ENCODE measurements around the gene FBRS. TPM values are rescaled to one million over a fixed set of nuclear protein-coding genes. Genes with fewer than 3 reads are reported as not detected.

FBRS gene
- total RNA-seq, 2 experiments from 2014 or later = 36.8 to 89.8 TPM

GRCh38 chr16:30698816-30699614, 40.8 kb downstream of the FBRS start, which contains the start of gene SRCAP:
Gene SRCAP (plus strand): TSS chr16:30699171. CDS start chr16:30700825, 1,654 bp downstream.
- peaks cover 48% of the 10 kb centered on the region for H3K36me3 ChIP-seq (ENCODE audit: insufficient read depth, low read length)
- intact Hi-C loops (cut with micrococcal nuclease; ENCODE audit: unreplicated experiment) = loop anchor here (1.0 to 2.0 kb wide), 6 partner anchors 41 to 226 kb away; partner anchors contain the start of genes FBRS, ITGAL, PHKG2 and PRR14
- peak within 1 kb of the TSS; percentile 99 for H3K4me2 ChIP-seq (ENCODE audit: low read length)
- DNase-seq (ENCODE audit: low spot score) = peak; percentile 90
- peak within 1 kb of the TSS; percentile 97 for H3K4me3 ChIP-seq (ENCODE audit: low read depth, low read length, poor library complexity, severe bottlenecking)
- H3K4me1 ChIP-seq (ENCODE audit: insufficient read depth, low read length, poor library complexity, severe bottlenecking) = peaks cover 21% of the 10 kb centered on the region
- H3K9me2 ChIP-seq (ENCODE audit: insufficient read depth, low read length) = no peaks in the 10 kb centered on the region
- peaks cover 30% of the 10 kb centered on the region for H3K79me2 ChIP-seq (ENCODE audit: insufficient read depth, low read depth, low read length)
- no peak for TF ChIP-seq EZH2phosphoT487 (IDR thresholded peaks at IDR 0.05; ENCODE audit: borderline replicate concordance, low read depth, low read length)
- TF ChIP-seq, protein P1, sequence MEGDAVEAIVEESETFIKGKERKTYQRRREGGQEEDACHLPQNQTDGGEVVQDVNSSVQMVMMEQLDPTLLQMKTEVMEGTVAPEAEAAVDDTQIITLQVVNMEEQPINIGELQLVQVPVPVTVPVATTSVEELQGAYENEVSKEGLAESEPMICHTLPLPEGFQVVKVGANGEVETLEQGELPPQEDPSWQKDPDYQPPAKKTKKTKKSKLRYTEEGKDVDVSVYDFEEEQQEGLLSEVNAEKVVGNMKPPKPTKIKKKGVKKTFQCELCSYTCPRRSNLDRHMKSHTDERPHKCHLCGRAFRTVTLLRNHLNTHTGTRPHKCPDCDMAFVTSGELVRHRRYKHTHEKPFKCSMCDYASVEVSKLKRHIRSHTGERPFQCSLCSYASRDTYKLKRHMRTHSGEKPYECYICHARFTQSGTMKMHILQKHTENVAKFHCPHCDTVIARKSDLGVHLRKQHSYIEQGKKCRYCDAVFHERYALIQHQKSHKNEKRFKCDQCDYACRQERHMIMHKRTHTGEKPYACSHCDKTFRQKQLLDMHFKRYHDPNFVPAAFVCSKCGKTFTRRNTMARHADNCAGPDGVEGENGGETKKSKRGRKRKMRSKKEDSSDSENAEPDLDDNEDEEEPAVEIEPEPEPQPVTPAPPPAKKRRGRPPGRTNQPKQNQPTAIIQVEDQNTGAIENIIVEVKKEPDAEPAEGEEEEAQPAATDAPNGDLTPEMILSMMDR (conservative IDR thresholded peaks at IDR 0.05; ENCODE audit: low read length) = no peak
- H3K9me3 ChIP-seq (ENCODE audit: low read length) = no peaks in the 10 kb centered on the region
- no peaks in the 10 kb centered on the region; the same call in 1 of the 2 replicates for H4K20me1 ChIP-seq (ENCODE audit: insufficient read depth, low read length)
- CTCF ChIA-PET (ENCODE audit: unreplicated experiment) = no interaction called here
- no TSS peak for BruUV-seq (replicated peaks)
- POLR2A ChIA-PET = interaction anchor here (0.6 to 1.0 kb wide), 2 partner anchors 26 to 67 kb away, joined by 3 to 5 read pairs; no protein-coding TSS in a partner anchor
- peak within 1 kb of the TSS; percentile 47; the same call in 1 of the 2 replicates for H2AFZ ChIP-seq (ENCODE audit: low read length)
- peak within 1 kb of the TSS; percentile 87 for H3K27ac ChIP-seq (ENCODE audit: low read depth, low read length, poor library complexity, severe bottlenecking)

GRCh38 chr16:30699615-30700099, 41.4 kb downstream of the FBRS start:
- Histone ChIP-seq H3K27ac (ENCODE audit: low read depth, low read length, poor library complexity, severe bottlenecking) (peak overlapping the region; percentile 87), H3K4me2 (ENCODE audit: low read length) (peak overlapping the region; percentile 99), H3K36me3 (ENCODE audit: insufficient read depth, low read length) (peaks cover 54% of the 10 kb centered on the region), H4K20me1 (ENCODE audit: insufficient read depth, low read length) (no peaks in the 10 kb centered on the region; the same call in 1 of the 2 replicates), H3K4me3 (ENCODE audit: low read depth, low read length, poor library complexity, severe bottlenecking) (peak overlapping the region; percentile 97), H2AFZ (ENCODE audit: low read length) (peak overlapping the region; percentile 47; the same call in 1 of the 2 replicates), H3K79me2 (ENCODE audit: insufficient read depth, low read depth, low read length) (peaks cover 30% of the 10 kb centered on the region), H3K9me3 (ENCODE audit: low read length) (no peaks in the 10 kb centered on the region), H3K4me1 (ENCODE audit: insufficient read depth, low read length, poor library complexity, severe bottlenecking) (peaks cover 21% of the 10 kb centered on the region), H3K9me2 (ENCODE audit: insufficient read depth, low read length) (no peaks in the 10 kb centered on the region)
- no TSS peak for BruUV-seq (replicated peaks)
- TF ChIP-seq, protein P1 (conservative IDR thresholded peaks at IDR 0.05; ENCODE audit: low read length) = no peak
- no peak for TF ChIP-seq EZH2phosphoT487 (IDR thresholded peaks at IDR 0.05; ENCODE audit: borderline replicate concordance, low read depth, low read length)
- no peak for DNase-seq (ENCODE audit: low spot score)
- ChIA-PET CTCF (ENCODE audit: unreplicated experiment) (no interaction called here), POLR2A (interaction anchor here (0.6 to 1.0 kb wide), 3 partner anchors 27 to 67 kb away, joined by 3 to 5 read pairs (median 3); no protein-coding TSS in a partner anchor)
- intact Hi-C loops (cut with micrococcal nuclease; ENCODE audit: unreplicated experiment) = loop anchor here (1.0 to 2.0 kb wide), 3 partner anchors 49 to 227 kb away; partner anchors contain the start of genes ITGAL and PRR14
